Adrenal gland (tissue), 12 donors: ENCODE results near the gene ADPRHL1. TPM values are rescaled to one million over a fixed set of nuclear protein-coding genes. Genes with fewer than 3 reads are reported as not detected.
A peak's percentile ranks its signal among the peaks of the same experiment; 100 is the strongest.

Experiments used
- DNase-seq, 7 donors: peaks; one replicate each; pipeline ENCODE4 v3.0.0-alpha.2; 2019 to 2020
- H3K27ac ChIP-seq, 5 donors: fragments of 200-600 bp; sonication (generic) in 4 of 5; 1 replicate in 3 of 5; 2 replicates in 2 of 5; pipeline versions ENCODE4 v1.5.1 to v1.8.0; 2016 to 2020; ENCODE audit warnings: mild to moderate bottlenecking in 1 of 5
- H3K27me3 ChIP-seq: fragments of 200-600 bp; 2 replicates; pipeline ENCODE4 v1.8.0; 2021
- H3K36me3 ChIP-seq, 2 donors: fragments of 200-600 bp; replicated peaks in 1 of 2; 1 replicate in 1 of 2; 2 replicates in 1 of 2; pipeline versions ENCODE4 v1.5.1 to v1.8.0; 2018 to 2022
- H3K4me1 ChIP-seq, 2 donors: fragments of 200-600 bp; replicated peaks in 1 of 2; 1 replicate in 1 of 2; 2 replicates in 1 of 2; pipeline versions ENCODE4 v1.5.1 to v1.8.0; 2018 to 2021
- H3K4me3 ChIP-seq, 4 donors: fragments of 200-600 bp; sonication (generic) in 3 of 4; one replicate each; pipeline ENCODE4 v1.5.1; 2016 to 2018
- H3K9me3 ChIP-seq, 3 donors: fragments of 200-600 bp; sonication (generic) in 1 of 3; replicated peaks in 1 of 3; 1 replicate in 2 of 3; 2 replicates in 1 of 3; pipeline versions ENCODE4 v1.5.1 to v1.8.0; 2016 to 2021
- CTCF ChIP-seq, 6 experiments: fragments of 450-650 bp in 4 of 6; fragments of 200-600 bp in 2 of 6; sonication (generic) in 1 of 6; IDR thresholded peaks; 1 replicate in 5 of 6; 2 replicates in 1 of 6; pipeline versions ENCODE4 v1.5.1 to v1.8.0; 2016 to 2021; ENCODE audit warnings: antibody characterized with exemption in 6 of 6, mild to moderate bottlenecking in 2 of 6, moderate library complexity in 1 of 6
- POLR2A ChIP-seq, 2 donors: fragments of 450-650 bp; IDR thresholded peaks; one replicate each; pipeline ENCODE4 v1.6.1; 2017; ENCODE audit warnings: antibody characterized with exemption in 2 of 2, mild to moderate bottlenecking in 2 of 2, moderate library complexity in 1 of 2
- WGBS, 4 donors: extraction: QIAGEN DNeasy Blood & Tissue Kit in 2 of 4; methylation state at CpG; one replicate each; pipeline versions ENCODE4 v1.1.5 to v1.1.7; 2013 to 2017; 5-methylcytosine and 5-hydroxymethylcytosine counted together
- intact Hi-C, 2 donors: fragments of 100-400 bp; cut with DNase I; formaldehyde crosslinking; loops; one replicate each; pipeline versions ENCODE4 v1.14.1 to v1.15.0; 2022 to 2023
- polyA plus RNA-seq, 3 donors: library from polyadenylated mRNA; stranded (reverse); fragments of 200-250 nt in 2 of 3; fragments of 350-450 nt in 1 of 3; fragmentation: Illumina TruSeq in 1 of 3; extraction: RNeasy Lipid Tissue Mini Kit (QIAGEN cat#74804) in 1 of 3; gene quantifications; one replicate each; pipeline ENCODE4 v1.2.3, GENCODE V29; 2013 to 2014
- total RNA-seq, 9 donors: library from RNA; depleted of rRNA in 4 of 9; stranded (reverse); fragments of >200 nt in 4 of 9; fragments of 120-200 nt in 1 of 9; fragmentation: NEBNext Ultra II Directional in 1 of 9; extraction: Animal tissue kit (Norgen Biotek cat#: 25700) in 1 of 9; gene quantifications; one replicate each; pipeline versions ENCODE4 v1.1.0 to v1.2.4, GENCODE V29; 2013 to 2023
- donor health status: healthy with polysubstance abuse.
- donor health status: Bipolar disorder and iron deficiency.
- donor health status: DM: yes; HTN: yes; CAD: no.
- donor health status: DM: no; HTN: no; CAD: no.
- donor health status: DM: no; HTN: no; CAD: no.
- donor health status: DM: yes; HTN: yes; CAD: no.

ADPRHL1 gene
- total and polyA plus RNA-seq, 12 donors, result 2.0 to 14.2 (median 4.0) TPM

- H3K36me3 ChIP-seq, result peaks cover 0 to 55% of the 10 kb centered on the region in 2 donors
These were observed 2.9 kb upstream of the ADPRHL1 start for GRCh38 chr13:113456116-113456702.

GRCh38 chr13:113455384-113455783 lies 2.1 kb upstream of the ADPRHL1 start:
- Histone ChIP-seq H3K4me1 (no peaks in the 10 kb centered on the region), H3K36me3 (peaks cover 0 to 47% of the 10 kb centered on the region in 2 donors), H3K27ac (no peak overlapping the region), H3K4me3 (no peak overlapping the region), H3K9me3 (no peaks in the 10 kb centered on the region), H3K27me3 (no peaks in the 10 kb centered on the region)
- peak in 2 of 7 donors; percentile 17 to 46 for DNase-seq
- no peak for TF ChIP-seq POLR2A (IDR thresholded peaks at IDR 0.05)
- TF ChIP-seq CTCF (IDR thresholded peaks at IDR 0.05), result no peak
- 94 to 96% (median 94%) methylated on average over 18 of the region's 18 CpGs for WGBS, 4 donors
- intact Hi-C loops, result loop anchor here in 1 of 2 donors (10.0 kb wide), 1 partner anchor 109 kb away; no protein-coding TSS in a partner anchor

More at GRCh38 chr13:113456116-113456702, 2.9 kb upstream of the ADPRHL1 start:
- WGBS, 4 donors, result 92 to 95% (median 94%) methylated on average over 7 to 16 of the region's 16 CpGs
- TF ChIP-seq POLR2A (IDR thresholded peaks at IDR 0.05), result no peak
- no peak for TF ChIP-seq CTCF (IDR thresholded peaks at IDR 0.05)
- intact Hi-C loops, result loop anchor here in 1 of 2 donors (10.0 kb wide), 1 partner anchor 109 kb away; no protein-coding TSS in a partner anchor
- Histone ChIP-seq H3K9me3 (no peaks in the 10 kb centered on the region), H3K4me3 (no peak overlapping the region), H3K27me3 (no peaks in the 10 kb centered on the region), H3K27ac (no peak overlapping the region), H3K4me1 (no peaks in the 10 kb centered on the region)
- peak in 2 of 7 donors; percentile 9 to 34 for DNase-seq

- no peaks in the 10 kb centered on the region for H3K27me3 ChIP-seq
- H3K36me3 ChIP-seq, result peaks cover 0 to 42% of the 10 kb centered on the region in 2 donors
- H3K4me1 ChIP-seq, result peaks cover 0 to under 1% of the 10 kb centered on the region in 2 donors
- no peaks in the 10 kb centered on the region for H3K9me3 ChIP-seq
- 95 to 98% (median 97%) methylated on average over 13 of the region's 13 CpGs for WGBS, 4 donors
- peak in 2 of 7 donors; percentile 5 to 43 for DNase-seq
- TF ChIP-seq POLR2A (IDR thresholded peaks at IDR 0.05) (no peak), CTCF (IDR thresholded peaks at IDR 0.05) (no peak)
- no peak overlapping the region for H3K4me3 ChIP-seq
- no peak overlapping the region for H3K27ac ChIP-seq
- intact Hi-C loops, result loop anchor here in 1 of 2 donors (10.0 kb wide), 1 partner anchor 110 kb away; no protein-coding TSS in a partner anchor
These were observed 1.6 kb upstream of the ADPRHL1 start for GRCh38 chr13:113454936-113455335.

GRCh38 chr13:113452466-113452865 lies 822 bp downstream of the ADPRHL1 start:
- H3K4me1 ChIP-seq, result peaks cover 0 to 6% of the 10 kb centered on the region in 2 donors
- DNase-seq, result no peak
- TF ChIP-seq CTCF (IDR thresholded peaks at IDR 0.05), result no peak
- TF ChIP-seq POLR2A (IDR thresholded peaks at IDR 0.05), result no peak
- no peak overlapping the region for H3K4me3 ChIP-seq
- H3K36me3 ChIP-seq, result peaks cover 0 to 17% of the 10 kb centered on the region in 2 donors
- intact Hi-C loops, result loop anchor here in 1 of 2 donors (10.0 kb wide), 1 partner anchor 112 kb away; no protein-coding TSS in a partner anchor
- no peak overlapping the region for H3K27ac ChIP-seq
- WGBS, 4 donors, result 78 to 99% (median 86%) methylated on average over 4 of the region's 4 CpGs
- no peaks in the 10 kb centered on the region for H3K27me3 ChIP-seq
- H3K9me3 ChIP-seq, result no peaks in the 10 kb centered on the region
